ENCODE results near the gene NCR2.

DNA sequence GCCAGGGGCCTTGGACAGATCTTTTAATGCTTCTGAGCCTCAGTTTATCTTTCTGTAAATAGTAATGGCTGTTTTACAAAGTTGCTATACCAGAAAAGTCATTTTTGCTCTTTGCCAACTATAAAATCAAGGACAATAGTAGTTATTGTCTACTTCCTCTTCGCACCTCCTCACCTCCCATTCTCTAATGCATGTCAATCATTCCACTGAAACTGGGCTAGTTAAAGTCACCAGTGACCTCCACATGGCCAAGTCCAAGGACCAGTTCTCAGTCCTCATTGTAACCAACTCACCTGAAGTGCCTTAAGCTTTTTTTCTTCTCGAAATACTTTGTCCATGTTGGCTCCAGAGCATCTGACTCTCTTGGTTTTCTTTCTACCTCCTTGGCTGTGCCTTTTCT, 51.2 kb downstream of the NCR2 start:
- TF ChIP-seq, protein P1, sequence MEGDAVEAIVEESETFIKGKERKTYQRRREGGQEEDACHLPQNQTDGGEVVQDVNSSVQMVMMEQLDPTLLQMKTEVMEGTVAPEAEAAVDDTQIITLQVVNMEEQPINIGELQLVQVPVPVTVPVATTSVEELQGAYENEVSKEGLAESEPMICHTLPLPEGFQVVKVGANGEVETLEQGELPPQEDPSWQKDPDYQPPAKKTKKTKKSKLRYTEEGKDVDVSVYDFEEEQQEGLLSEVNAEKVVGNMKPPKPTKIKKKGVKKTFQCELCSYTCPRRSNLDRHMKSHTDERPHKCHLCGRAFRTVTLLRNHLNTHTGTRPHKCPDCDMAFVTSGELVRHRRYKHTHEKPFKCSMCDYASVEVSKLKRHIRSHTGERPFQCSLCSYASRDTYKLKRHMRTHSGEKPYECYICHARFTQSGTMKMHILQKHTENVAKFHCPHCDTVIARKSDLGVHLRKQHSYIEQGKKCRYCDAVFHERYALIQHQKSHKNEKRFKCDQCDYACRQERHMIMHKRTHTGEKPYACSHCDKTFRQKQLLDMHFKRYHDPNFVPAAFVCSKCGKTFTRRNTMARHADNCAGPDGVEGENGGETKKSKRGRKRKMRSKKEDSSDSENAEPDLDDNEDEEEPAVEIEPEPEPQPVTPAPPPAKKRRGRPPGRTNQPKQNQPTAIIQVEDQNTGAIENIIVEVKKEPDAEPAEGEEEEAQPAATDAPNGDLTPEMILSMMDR (IDR thresholded peaks at IDR 0.05 in 4 of 5, conservative IDR thresholded peaks at IDR 0.05 in 1 of 5), result no peak
- TF ChIP-seq POLR2A (IDR thresholded peaks at IDR 0.05), result no peak
